ENCODE results near the gene SYT1. TPM values are rescaled to one million over a fixed set of nuclear protein-coding genes. Genes with fewer than 3 reads are reported as not detected.

The SYT1 gene
- total RNA-seq, 4 donors from 2014 or later, result 9.7 to 24.3 (median 18.3) TPM

- Histone ChIP-seq H3K36me3 (no peaks in the 10 kb centered on the region), H3K4me1 (no peaks in the 10 kb centered on the region), H3K27ac (peak overlapping the region in 1 of 2 donors; percentile 29), H3K27me3 (no peaks in the 10 kb centered on the region), H3K4me3 (no peak overlapping the region), H3K9me3 (no peaks in the 10 kb centered on the region)
- TF ChIP-seq POLR2A (IDR thresholded peaks at IDR 0.05) (no peak), CTCF (IDR thresholded peaks at IDR 0.05) (no peak)
- intact Hi-C loops (cut with DNase I; ENCODE audit: low total_unique reads), result no loop called here
- no peak for DNase-seq
Observed at GRCh38 chr12:79055926-79056674, 191.5 kb downstream of the SYT1 start.

- Histone ChIP-seq H3K4me1 (no peaks in the 10 kb centered on the region), H3K4me3 (no peak overlapping the region), H3K9me3 (no peaks in the 10 kb centered on the region), H3K27me3 (no peaks in the 10 kb centered on the region), H3K27ac (no peak overlapping the region), H3K36me3 (no peaks in the 10 kb centered on the region)
- DNase-seq, result no peak
- TF ChIP-seq CTCF (IDR thresholded peaks at IDR 0.05) (no peak), POLR2A (IDR thresholded peaks at IDR 0.05) (no peak)
- intact Hi-C loops (cut with DNase I; ENCODE audit: low total_unique reads), result no loop called here
Observed at GRCh38 chr12:79056775-79057174, 192.2 kb downstream of the SYT1 start.

DNA sequence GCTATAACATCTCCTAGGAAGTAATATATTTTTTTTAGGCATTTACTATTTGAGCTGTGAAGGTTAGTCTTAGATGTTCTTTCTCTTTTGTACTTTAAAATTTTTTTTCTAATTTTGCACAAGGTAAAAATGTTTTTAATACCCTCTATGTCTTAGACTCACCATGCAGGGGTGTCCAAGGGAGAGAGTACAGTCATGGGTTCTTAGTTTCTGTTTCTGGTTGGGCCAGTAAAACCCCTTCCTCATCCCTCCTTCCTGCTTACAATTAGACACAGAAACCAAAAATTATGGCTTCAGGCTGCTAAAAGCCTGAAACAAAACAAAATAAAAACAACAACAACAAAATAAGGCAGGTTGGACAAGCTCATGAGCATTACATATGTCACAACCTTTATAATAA lies 193.0 kb downstream of the SYT1 start:
- Histone ChIP-seq H3K4me3 (no peak overlapping the region), H3K4me1 (no peaks in the 10 kb centered on the region), H3K27ac (no peak overlapping the region), H3K9me3 (no peaks in the 10 kb centered on the region), H3K27me3 (no peaks in the 10 kb centered on the region), H3K36me3 (no peaks in the 10 kb centered on the region)
- DNase-seq, result no peak
- TF ChIP-seq POLR2A (IDR thresholded peaks at IDR 0.05) (no peak), CTCF (IDR thresholded peaks at IDR 0.05) (no peak)
- intact Hi-C loops (cut with DNase I; ENCODE audit: low total_unique reads), result no loop called here

- TF ChIP-seq POLR2A (IDR thresholded peaks at IDR 0.05), result no peak
- TF ChIP-seq CTCF (IDR thresholded peaks at IDR 0.05), result no peak
- intact Hi-C loops (cut with DNase I; ENCODE audit: low total_unique reads), result no loop called here
- Histone ChIP-seq H3K4me1 (no peaks in the 10 kb centered on the region), H3K9me3 (no peaks in the 10 kb centered on the region), H3K36me3 (no peaks in the 10 kb centered on the region), H3K27me3 (no peaks in the 10 kb centered on the region), H3K4me3 (no peak overlapping the region), H3K27ac (no peak overlapping the region)
- no peak for DNase-seq
Observed at GRCh38 chr12:79058342-79058741, 193.8 kb downstream of the SYT1 start.

DNA sequence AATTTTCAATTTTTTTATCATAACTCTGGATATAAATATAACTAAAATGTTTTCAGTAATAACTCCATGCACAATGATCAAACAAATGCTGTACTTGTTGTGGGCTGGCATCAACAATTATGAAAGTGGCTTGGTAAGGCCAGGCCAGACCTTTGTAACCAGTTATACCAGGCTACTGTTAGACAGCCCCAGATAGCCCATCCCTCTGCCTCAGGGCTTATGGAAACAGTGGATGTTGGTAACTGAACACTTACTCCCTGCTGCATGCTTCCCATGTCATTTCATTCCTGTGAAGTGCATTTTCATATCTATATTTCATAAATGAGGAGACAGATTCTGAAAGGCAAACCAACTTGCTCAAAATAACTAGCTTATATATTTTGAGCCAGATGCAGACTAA lies 195.0 kb downstream of the SYT1 start:
- no peak overlapping the region for H3K4me3 ChIP-seq
- no peak for TF ChIP-seq CTCF (IDR thresholded peaks at IDR 0.05)
- TF ChIP-seq POLR2A (IDR thresholded peaks at IDR 0.05), result no peak
- intact Hi-C loops (cut with DNase I; ENCODE audit: low total_unique reads), result no loop called here
- H3K36me3 ChIP-seq, result no peaks in the 10 kb centered on the region
- DNase-seq, result no peak
- no peak overlapping the region for H3K27ac ChIP-seq
- no peaks in the 10 kb centered on the region for H3K4me1 ChIP-seq
- H3K27me3 ChIP-seq, result no peaks in the 10 kb centered on the region
- no peaks in the 10 kb centered on the region for H3K9me3 ChIP-seq

All from uterus (tissue), 4 donors.